ENCODE data around the gene C2orf49. TPM values are rescaled to one million over a fixed set of nuclear protein-coding genes. Genes with fewer than 3 reads are reported as not detected.
A peak's percentile ranks its signal among the peaks of the same experiment; 100 is the strongest.

C2orf49 gene
- total RNA-seq, 4 donors from 2014 or later: 16.9 to 29.1 (median 21.3) TPM

DNA sequence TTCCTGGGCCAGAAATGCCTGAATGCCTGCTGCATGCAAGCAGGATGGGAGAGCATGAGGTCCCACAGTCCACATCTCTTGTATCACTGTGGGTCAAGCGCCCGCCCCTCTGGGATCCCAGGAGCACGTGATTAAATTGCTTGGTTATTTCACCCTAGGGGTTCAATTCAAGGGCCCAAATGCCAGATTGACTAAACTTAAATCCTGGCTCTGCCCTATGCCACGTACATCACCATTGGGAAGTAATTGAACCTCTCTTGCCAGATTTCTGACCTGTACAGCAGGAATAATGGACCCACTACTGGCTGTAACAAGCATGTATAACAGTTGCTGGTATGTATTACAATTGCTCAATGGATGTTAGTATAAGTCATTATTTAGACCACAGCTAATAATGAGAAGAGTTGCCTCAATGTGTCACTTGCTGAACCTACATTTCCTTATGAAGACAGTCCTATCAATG lies 41.6 kb downstream of the C2orf49 start:
- intact Hi-C loops (cut with DNase I; ENCODE audit: low total_unique reads): no loop called here
- DNase-seq (ENCODE audit: low spot score in 2 of 2): peak in 1 of 2 donors; percentile 67
- WGBS, 2 donors: 79 to 84% methylated on average over 4 of the region's 4 CpGs
- no peak overlapping the region for H3K4me3 ChIP-seq (ENCODE audit: low read depth, poor library complexity, severe bottlenecking)
- TF ChIP-seq, protein P1, sequence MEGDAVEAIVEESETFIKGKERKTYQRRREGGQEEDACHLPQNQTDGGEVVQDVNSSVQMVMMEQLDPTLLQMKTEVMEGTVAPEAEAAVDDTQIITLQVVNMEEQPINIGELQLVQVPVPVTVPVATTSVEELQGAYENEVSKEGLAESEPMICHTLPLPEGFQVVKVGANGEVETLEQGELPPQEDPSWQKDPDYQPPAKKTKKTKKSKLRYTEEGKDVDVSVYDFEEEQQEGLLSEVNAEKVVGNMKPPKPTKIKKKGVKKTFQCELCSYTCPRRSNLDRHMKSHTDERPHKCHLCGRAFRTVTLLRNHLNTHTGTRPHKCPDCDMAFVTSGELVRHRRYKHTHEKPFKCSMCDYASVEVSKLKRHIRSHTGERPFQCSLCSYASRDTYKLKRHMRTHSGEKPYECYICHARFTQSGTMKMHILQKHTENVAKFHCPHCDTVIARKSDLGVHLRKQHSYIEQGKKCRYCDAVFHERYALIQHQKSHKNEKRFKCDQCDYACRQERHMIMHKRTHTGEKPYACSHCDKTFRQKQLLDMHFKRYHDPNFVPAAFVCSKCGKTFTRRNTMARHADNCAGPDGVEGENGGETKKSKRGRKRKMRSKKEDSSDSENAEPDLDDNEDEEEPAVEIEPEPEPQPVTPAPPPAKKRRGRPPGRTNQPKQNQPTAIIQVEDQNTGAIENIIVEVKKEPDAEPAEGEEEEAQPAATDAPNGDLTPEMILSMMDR (IDR thresholded peaks at IDR 0.05): no peak
- no peak for TF ChIP-seq POLR2A (IDR thresholded peaks at IDR 0.05)

DNA sequence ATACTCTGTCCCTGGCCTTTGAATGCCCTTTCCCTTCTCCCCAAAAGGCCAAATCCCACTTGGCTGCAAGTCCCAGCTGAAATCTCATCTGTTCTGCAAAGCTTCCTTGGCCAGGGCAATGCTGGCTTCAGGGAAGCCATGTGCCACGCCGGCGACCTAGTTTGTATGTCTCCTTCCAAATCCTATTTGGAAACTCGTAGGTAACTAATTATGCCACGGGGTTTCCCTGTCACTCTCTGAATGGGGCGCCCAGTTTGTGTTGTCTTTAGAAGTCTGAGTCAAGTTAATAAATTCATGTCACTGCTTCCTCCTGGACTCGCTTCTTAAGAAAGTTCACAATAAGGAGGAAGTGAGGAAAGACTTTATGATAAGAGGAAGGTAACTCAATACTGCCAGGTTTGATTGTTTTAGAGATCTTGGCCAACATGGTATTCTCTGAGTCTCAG lies 42.4 kb downstream of the C2orf49 start:
- no peak overlapping the region for H3K4me3 ChIP-seq (ENCODE audit: low read depth, poor library complexity, severe bottlenecking)
- intact Hi-C loops (cut with DNase I; ENCODE audit: low total_unique reads): no loop called here
- WGBS, 2 donors: 43 to 63% methylated on average over 7 of the region's 7 CpGs
- DNase-seq (ENCODE audit: low spot score in 2 of 2): peak in 1 of 2 donors; percentile 74
- TF ChIP-seq, protein P1 (IDR thresholded peaks at IDR 0.05): no peak
- TF ChIP-seq POLR2A (IDR thresholded peaks at IDR 0.05): no peak

DNA sequence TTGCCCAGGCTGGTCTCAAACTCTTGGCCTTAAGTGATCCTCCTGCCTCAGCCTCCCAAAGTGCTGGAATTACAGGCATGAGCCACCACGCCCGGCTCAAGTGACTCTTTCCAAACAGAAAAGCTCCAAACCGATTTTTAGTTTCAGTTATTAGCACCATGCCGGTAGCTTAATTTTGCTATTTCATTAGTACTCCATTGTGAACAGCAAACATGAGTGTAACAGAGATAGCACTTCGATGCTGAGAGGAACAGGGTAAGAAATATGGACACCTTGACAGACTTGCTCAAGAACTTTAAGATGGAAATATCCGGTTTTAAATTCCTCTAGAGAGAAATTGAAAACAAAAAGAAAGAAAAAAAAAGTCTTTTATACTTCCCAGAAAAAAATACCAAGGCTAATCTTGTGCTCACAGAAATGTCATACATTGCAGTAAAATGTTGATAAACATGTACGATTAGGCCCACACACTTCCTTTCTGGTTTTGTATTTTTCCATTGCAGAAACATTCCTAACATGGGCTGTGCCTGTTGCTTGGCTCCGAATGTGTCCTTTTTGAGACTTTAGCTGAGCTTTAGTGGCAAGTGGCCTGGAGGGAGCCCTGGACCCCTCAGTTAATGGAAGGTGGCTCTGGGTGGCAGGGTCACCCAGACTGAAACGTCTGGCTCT lies 43.2 kb downstream of the C2orf49 start:
- peak in 1 of 2 donors; percentile 81 for DNase-seq (ENCODE audit: low spot score in 2 of 2)
- TF ChIP-seq, protein P1 (IDR thresholded peaks at IDR 0.05): no peak
- TF ChIP-seq POLR2A (IDR thresholded peaks at IDR 0.05): no peak
- H3K4me3 ChIP-seq (ENCODE audit: low read depth, poor library complexity, severe bottlenecking): no peak overlapping the region
- intact Hi-C loops (cut with DNase I; ENCODE audit: low total_unique reads): no loop called here
- 36 to 41% methylated on average over 9 of the region's 9 CpGs for WGBS, 2 donors

DNA sequence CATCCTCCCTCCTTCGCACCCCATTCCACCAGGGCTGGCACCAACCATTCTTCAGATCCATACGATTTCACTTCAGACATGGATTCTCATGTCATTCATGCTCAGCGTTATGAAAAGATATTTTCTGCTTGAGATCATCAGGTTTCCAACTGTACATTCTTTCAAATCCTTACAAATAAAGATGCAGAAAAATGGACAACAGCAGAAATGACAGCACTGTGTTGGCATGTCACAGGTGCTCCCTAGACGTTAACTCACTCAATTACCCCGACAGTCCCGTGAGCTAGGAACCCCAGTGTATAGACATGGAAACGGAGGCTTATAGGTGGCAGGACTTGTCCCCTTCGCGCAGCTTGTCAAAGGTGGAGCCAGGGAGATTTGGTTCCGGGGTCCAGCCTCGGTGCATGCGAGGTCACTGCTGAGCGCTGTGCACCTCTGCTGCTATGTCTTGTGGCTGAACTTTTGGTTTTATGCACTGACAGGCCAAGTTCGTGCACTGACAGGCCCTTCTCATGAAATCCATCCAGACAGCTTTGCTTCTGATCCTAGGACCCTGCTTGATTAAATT lies 43.8 kb downstream of the C2orf49 start:
- DNase-seq (ENCODE audit: low spot score in 2 of 2): peak in 1 of 2 donors; percentile 77
- WGBS, 2 donors: 51 to 52% methylated on average over 14 of the region's 14 CpGs
- no peak overlapping the region for H3K4me3 ChIP-seq (ENCODE audit: low read depth, poor library complexity, severe bottlenecking)
- TF ChIP-seq POLR2A (IDR thresholded peaks at IDR 0.05): no peak
- TF ChIP-seq, protein P1 (IDR thresholded peaks at IDR 0.05): no peak
- intact Hi-C loops (cut with DNase I; ENCODE audit: low total_unique reads): no loop called here

DNA sequence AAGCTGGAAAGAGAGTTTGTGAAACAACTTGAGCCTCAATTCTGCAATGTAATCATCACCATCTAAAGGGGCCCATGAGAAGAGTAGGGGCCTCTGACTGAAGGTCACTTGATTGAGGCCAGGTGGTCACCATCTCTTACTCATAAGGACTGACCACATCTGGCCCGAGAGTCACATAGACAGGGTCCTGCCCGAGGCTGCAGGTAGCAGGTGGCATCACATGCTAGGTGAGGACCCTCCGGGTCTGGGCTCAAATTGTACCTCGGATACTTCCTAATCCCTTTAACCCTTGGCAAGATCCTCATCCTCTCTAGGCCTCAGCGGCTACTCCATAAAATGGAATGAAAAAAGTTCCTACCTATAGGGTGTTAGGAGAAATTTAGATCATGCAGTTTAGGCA lies 44.8 kb downstream of the C2orf49 start:
- no peak overlapping the region for H3K4me3 ChIP-seq (ENCODE audit: low read depth, poor library complexity, severe bottlenecking)
- 90 to 94% methylated on average over 5 of the region's 5 CpGs for WGBS, 2 donors

More for the DNA sequence above, 44.8 kb downstream of the C2orf49 start:
- intact Hi-C loops (cut with DNase I; ENCODE audit: low total_unique reads): no loop called here
- DNase-seq (ENCODE audit: low spot score in 2 of 2): peak in 1 of 2 donors; percentile 68
- TF ChIP-seq, protein P1 (IDR thresholded peaks at IDR 0.05): no peak
- no peak for TF ChIP-seq POLR2A (IDR thresholded peaks at IDR 0.05)
